Adrenal gland (tissue), 12 donors: ENCODE results near the gene SNAPIN. TPM values are rescaled to one million over a fixed set of nuclear protein-coding genes. Genes with fewer than 3 reads are reported as not detected.

Experiments
- DNase-seq, 7 donors: peaks; one replicate each; pipeline ENCODE4 v3.0.0-alpha.2; 2019 to 2020
- H3K27ac ChIP-seq, 5 donors: fragments of 200-600 bp; sonication (generic) in 4 of 5; 1 replicate in 3 of 5; 2 replicates in 2 of 5; pipeline versions ENCODE4 v1.5.1 to v1.8.0; 2016 to 2020; ENCODE audit warnings: mild to moderate bottlenecking in 1 of 5
- H3K27me3 ChIP-seq: fragments of 200-600 bp; 2 replicates; pipeline ENCODE4 v1.8.0; 2021
- H3K36me3 ChIP-seq, 2 donors: fragments of 200-600 bp; replicated peaks in 1 of 2; 1 replicate in 1 of 2; 2 replicates in 1 of 2; pipeline versions ENCODE4 v1.5.1 to v1.8.0; 2018 to 2022
- H3K4me1 ChIP-seq, 2 donors: fragments of 200-600 bp; replicated peaks in 1 of 2; 1 replicate in 1 of 2; 2 replicates in 1 of 2; pipeline versions ENCODE4 v1.5.1 to v1.8.0; 2018 to 2021
- H3K4me3 ChIP-seq, 4 donors: fragments of 200-600 bp; sonication (generic) in 3 of 4; one replicate each; pipeline ENCODE4 v1.5.1; 2016 to 2018
- H3K9me3 ChIP-seq, 3 donors: fragments of 200-600 bp; sonication (generic) in 1 of 3; replicated peaks in 1 of 3; 1 replicate in 2 of 3; 2 replicates in 1 of 3; pipeline versions ENCODE4 v1.5.1 to v1.8.0; 2016 to 2021
- POLR2A ChIP-seq, 2 donors: fragments of 450-650 bp; IDR thresholded peaks; one replicate each; pipeline ENCODE4 v1.6.1; 2017; ENCODE audit warnings: antibody characterized with exemption in 2 of 2, mild to moderate bottlenecking in 2 of 2, moderate library complexity in 1 of 2
- WGBS, 4 donors: extraction: QIAGEN DNeasy Blood & Tissue Kit in 2 of 4; methylation state at CpG; one replicate each; pipeline versions ENCODE4 v1.1.5 to v1.1.7; 2013 to 2017; 5-methylcytosine and 5-hydroxymethylcytosine counted together
- intact Hi-C, 2 donors: fragments of 100-400 bp; cut with DNase I; formaldehyde crosslinking; loops; one replicate each; pipeline versions ENCODE4 v1.14.1 to v1.15.0; 2022 to 2023
- polyA plus RNA-seq, 3 donors: library from polyadenylated mRNA; stranded (reverse); fragments of 200-250 nt in 2 of 3; fragments of 350-450 nt in 1 of 3; fragmentation: Illumina TruSeq in 1 of 3; extraction: RNeasy Lipid Tissue Mini Kit (QIAGEN cat#74804) in 1 of 3; gene quantifications; one replicate each; pipeline ENCODE4 v1.2.3, GENCODE V29; 2013 to 2014
- total RNA-seq, 9 donors: library from RNA; depleted of rRNA in 4 of 9; stranded (reverse); fragments of >200 nt in 4 of 9; fragments of 120-200 nt in 1 of 9; fragmentation: NEBNext Ultra II Directional in 1 of 9; extraction: Animal tissue kit (Norgen Biotek cat#: 25700) in 1 of 9; gene quantifications; one replicate each; pipeline versions ENCODE4 v1.1.0 to v1.2.4, GENCODE V29; 2013 to 2023
- TF ChIP-seq, protein P1 (sequence below), 6 experiments: fragments of 450-650 bp in 4 of 6; fragments of 200-600 bp in 2 of 6; sonication (generic) in 1 of 6; IDR thresholded peaks; 1 replicate in 5 of 6; 2 replicates in 1 of 6; pipeline versions ENCODE4 v1.5.1 to v1.8.0; 2016 to 2021; ENCODE audit warnings: antibody characterized with exemption in 6 of 6, mild to moderate bottlenecking in 2 of 6, moderate library complexity in 1 of 6
- donor health status: healthy with polysubstance abuse.
- donor health status: Bipolar disorder and iron deficiency.
- donor health status: DM: yes; HTN: yes; CAD: no.
- donor health status: DM: no; HTN: no; CAD: no.
- donor health status: DM: no; HTN: no; CAD: no.
- donor health status: DM: yes; HTN: yes; CAD: no.

SNAPIN gene
- total and polyA plus RNA-seq, 12 donors = 37.7 to 176 (median 70.1) TPM

DNA sequence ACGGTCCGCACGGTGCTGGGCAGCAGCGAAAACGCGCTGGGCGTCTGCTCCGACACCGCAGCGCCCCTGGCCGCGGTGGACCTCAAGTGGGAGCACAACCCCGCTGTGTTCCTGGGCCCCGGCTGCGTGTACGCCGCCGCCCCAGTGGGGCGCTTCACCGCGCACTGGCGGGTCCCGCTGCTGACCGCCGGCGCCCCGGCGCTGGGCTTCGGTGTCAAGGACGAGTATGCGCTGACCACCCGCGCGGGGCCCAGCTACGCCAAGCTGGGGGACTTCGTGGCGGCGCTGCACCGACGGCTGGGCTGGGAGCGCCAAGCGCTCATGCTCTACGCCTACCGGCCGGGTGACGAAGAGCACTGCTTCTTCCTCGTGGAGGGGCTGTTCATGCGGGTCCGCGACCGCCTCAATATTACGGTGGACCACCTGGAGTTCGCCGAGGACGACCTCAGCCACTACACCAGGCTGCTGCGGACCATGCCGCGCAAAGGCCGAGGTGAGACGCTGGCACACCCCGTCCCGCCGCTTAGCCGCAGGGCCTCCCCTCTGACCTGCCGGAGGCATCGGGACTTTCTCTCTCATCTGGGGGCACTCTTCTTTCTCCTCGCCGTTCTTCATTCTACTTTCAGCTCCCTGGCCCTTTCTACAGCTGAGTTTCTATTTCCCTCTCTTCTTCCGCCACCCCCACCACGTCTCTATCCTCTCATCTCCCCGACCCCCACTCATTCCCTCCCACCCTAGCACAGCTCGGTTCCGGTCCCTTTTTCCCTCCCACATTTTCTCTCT lies 21.0 kb downstream of the SNAPIN start:
- intact Hi-C loops = loop anchor here (2.0 to 10.0 kb wide), 5 partner anchors 69 to 305 kb away; partner anchors contain the start of genes RAB13 (in 1 of the 2) and SLC27A3 (in 1 of the 2)

GRCh38 chr1:153680120-153680403 lies 21.6 kb downstream of the SNAPIN start:
- intact Hi-C loops = loop anchor here (5.0 to 10.0 kb wide), 3 partner anchors 72 to 305 kb away; partner anchors contain the start of gene RAB13 (in 1 of the 2)
- 44 to 71% (median 62%) methylated on average over 7 to 10 of the region's 10 CpGs for WGBS, 4 donors
- Histone ChIP-seq H3K27ac (no peak overlapping the region), H3K4me3 (peak overlapping the region in 1 of 4 donors; percentile 78), H3K36me3 (no peaks in the 10 kb centered on the region), H3K9me3 (no peaks in the 10 kb centered on the region), H3K27me3 (no peaks in the 10 kb centered on the region), H3K4me1 (peaks cover 20% of the 10 kb centered on the region in 2 donors)
- no peak for TF ChIP-seq POLR2A (IDR thresholded peaks at IDR 0.05)
- TF ChIP-seq, protein P1, sequence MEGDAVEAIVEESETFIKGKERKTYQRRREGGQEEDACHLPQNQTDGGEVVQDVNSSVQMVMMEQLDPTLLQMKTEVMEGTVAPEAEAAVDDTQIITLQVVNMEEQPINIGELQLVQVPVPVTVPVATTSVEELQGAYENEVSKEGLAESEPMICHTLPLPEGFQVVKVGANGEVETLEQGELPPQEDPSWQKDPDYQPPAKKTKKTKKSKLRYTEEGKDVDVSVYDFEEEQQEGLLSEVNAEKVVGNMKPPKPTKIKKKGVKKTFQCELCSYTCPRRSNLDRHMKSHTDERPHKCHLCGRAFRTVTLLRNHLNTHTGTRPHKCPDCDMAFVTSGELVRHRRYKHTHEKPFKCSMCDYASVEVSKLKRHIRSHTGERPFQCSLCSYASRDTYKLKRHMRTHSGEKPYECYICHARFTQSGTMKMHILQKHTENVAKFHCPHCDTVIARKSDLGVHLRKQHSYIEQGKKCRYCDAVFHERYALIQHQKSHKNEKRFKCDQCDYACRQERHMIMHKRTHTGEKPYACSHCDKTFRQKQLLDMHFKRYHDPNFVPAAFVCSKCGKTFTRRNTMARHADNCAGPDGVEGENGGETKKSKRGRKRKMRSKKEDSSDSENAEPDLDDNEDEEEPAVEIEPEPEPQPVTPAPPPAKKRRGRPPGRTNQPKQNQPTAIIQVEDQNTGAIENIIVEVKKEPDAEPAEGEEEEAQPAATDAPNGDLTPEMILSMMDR (IDR thresholded peaks at IDR 0.05) = no peak
- DNase-seq = no peak

More for the DNA sequence above, 21.0 kb downstream of the SNAPIN start:
- Histone ChIP-seq H3K27ac (peak overlapping the region in 2 of 5 donors; percentile 47 to 56), H3K9me3 (no peaks in the 10 kb centered on the region), H3K27me3 (no peaks in the 10 kb centered on the region), H3K4me3 (peak overlapping the region in 2 of 4 donors; percentile 49 to 78), H3K4me1 (peaks cover 20% of the 10 kb centered on the region in 2 donors), H3K36me3 (no peaks in the 10 kb centered on the region)
- TF ChIP-seq, protein P1 (IDR thresholded peaks at IDR 0.05) = peak in 3 of 6 experiments; percentile 12 to 25 (median 14)
- TF ChIP-seq POLR2A (IDR thresholded peaks at IDR 0.05) = no peak
- DNase-seq = no peak
- WGBS, 4 donors = 12 to 35% (median 19%) methylated on average over 18 to 73 of the region's 73 CpGs

DNA sequence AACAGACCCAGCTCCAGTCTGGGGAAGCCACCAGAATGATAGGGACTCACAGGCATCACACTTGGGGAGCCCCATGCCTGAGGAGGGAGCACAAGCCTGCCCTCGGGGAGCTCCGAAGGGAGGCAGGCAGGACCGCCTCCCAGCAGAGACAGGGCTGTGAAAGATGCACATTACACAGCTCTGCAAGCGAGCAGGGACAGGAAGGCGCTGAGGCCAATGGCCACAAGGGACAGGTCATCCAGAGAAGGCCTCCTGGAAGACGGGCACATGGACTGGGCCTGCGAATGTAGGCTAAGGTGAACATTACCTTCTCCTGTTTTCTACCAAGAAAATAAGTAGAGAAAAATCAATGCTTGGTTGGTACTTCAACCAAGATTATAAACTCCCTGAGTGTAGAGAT lies 24.2 kb downstream of the SNAPIN start:
- TF ChIP-seq, protein P1 (IDR thresholded peaks at IDR 0.05) = no peak
- no peak for TF ChIP-seq POLR2A (IDR thresholded peaks at IDR 0.05)
- H3K27me3 ChIP-seq = no peaks in the 10 kb centered on the region
- no peak for DNase-seq
- H3K36me3 ChIP-seq = no peaks in the 10 kb centered on the region
- WGBS, 4 donors = 90 to 95% (median 93%) methylated on average over 4 to 7 of the region's 7 CpGs
- H3K4me1 ChIP-seq = peaks cover 20 to 24% of the 10 kb centered on the region in 2 donors
- no peak overlapping the region for H3K4me3 ChIP-seq
- no peaks in the 10 kb centered on the region for H3K9me3 ChIP-seq
- intact Hi-C loops = loop anchor here (5.0 to 10.0 kb wide), 3 partner anchors 70 to 302 kb away; partner anchors contain the start of gene RAB13 (in 1 of the 2)
- H3K27ac ChIP-seq = no peak overlapping the region

DNA sequence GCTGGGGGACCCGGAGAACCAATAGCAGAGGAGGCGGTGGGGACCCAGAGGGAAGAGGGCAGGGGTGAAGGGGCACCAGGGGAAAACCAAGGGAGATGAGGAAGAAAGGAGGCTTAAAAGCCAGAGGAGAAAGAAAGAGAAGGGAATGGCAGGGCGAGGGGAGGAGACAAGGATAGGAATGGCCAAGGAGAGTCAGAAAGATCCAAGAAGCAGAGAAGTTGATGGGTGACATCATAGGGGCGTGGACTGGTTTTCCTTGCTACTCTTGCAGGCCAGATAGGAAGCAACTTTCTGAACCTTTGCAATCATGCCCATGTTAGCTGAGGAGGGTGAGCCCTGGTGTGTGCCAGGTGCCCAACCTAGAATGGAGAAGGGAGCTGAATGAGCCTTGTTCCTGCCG lies 25.4 kb downstream of the SNAPIN start:
- intact Hi-C loops = loop anchor here (5.0 to 10.0 kb wide), 3 partner anchors 68 to 301 kb away; partner anchors contain the start of gene RAB13 (in 1 of the 2)
- TF ChIP-seq, protein P1 (IDR thresholded peaks at IDR 0.05) = no peak
- no peak for TF ChIP-seq POLR2A (IDR thresholded peaks at IDR 0.05)
- DNase-seq = no peak
- WGBS, 4 donors = 84 to 89% (median 86%) methylated on average over 5 of the region's 5 CpGs
- H3K27me3 ChIP-seq = no peaks in the 10 kb centered on the region
- no peaks in the 10 kb centered on the region for H3K9me3 ChIP-seq
- H3K36me3 ChIP-seq = no peaks in the 10 kb centered on the region
- peaks cover 9 to 15% of the 10 kb centered on the region in 2 donors for H3K4me1 ChIP-seq
- H3K4me3 ChIP-seq = no peak overlapping the region
- no peak overlapping the region for H3K27ac ChIP-seq
